Cardiac fibroblast (primary cell): Measurements from ENCODE around the gene GTF2H2C_2.
A peak's percentile ranks its signal among the peaks of the same experiment; 100 is the strongest.
"Not testable (repeated sequence)": the region's sequence is repeated elsewhere in the genome, so short reads cannot be mapped to it uniquely, and the experiment has no call there.

ENCODE experiments used
- DNase-seq, 2 donors: peaks; one replicate each; pipeline versions ENCODE4 v3.0.0 to v3.0.0-alpha.2; 2010; ENCODE audit warnings: low read depth in 2 of 2
- H3K4me3 ChIP-seq, 2 donors: replicated peaks in 1 of 2; 1 replicate in 1 of 2; 2 replicates in 1 of 2; pipeline ENCODE4 v1.5.1; 2011; ENCODE audit warnings: low read depth in 2 of 2, low read length in 2 of 2, mild to moderate bottlenecking in 2 of 2, moderate library complexity in 1 of 2

Gene GTF2H2C_2

DNA sequence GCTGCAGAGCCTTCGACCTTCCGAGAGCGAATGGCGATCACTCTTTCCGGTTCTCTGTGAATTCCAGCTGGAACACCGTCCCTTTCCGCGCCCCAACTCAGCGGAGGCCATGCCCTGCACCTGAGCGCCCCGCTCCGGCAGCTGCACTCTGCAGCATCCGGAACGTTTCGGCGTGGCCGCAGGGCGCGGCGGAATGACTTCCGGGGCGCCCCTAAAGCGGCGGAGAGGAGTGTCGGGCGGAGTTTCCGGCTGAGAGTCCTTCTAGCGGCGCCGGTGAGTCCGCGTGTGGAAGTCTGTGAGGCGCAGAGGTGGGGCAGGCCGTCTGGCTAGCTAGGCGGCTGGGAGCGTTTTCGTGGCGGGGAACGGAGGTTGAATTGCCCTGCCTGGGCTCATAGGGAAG, at the start of gene GTF2H2C_2:
TSS of gene GTF2H2C_2 (plus strand) at position 252 of the 400 bp plus-strand sequence.
- not testable (repeated sequence) for DNase-seq, H3K4me3 ChIP-seq

GRCh38 chr5:70400984-70401686, 14.0 kb upstream of the GTF2H2C_2 start:
- H3K4me3 ChIP-seq: peak overlapping the region in 1 of 2 donors; percentile 37
- peak in 1 of 2 donors; percentile 0 for DNase-seq

GRCh38 chr5:70421322-70421721, 6.2 kb downstream of the GTF2H2C_2 start:
- H3K4me3 ChIP-seq, DNase-seq: not testable (repeated sequence)

DNA sequence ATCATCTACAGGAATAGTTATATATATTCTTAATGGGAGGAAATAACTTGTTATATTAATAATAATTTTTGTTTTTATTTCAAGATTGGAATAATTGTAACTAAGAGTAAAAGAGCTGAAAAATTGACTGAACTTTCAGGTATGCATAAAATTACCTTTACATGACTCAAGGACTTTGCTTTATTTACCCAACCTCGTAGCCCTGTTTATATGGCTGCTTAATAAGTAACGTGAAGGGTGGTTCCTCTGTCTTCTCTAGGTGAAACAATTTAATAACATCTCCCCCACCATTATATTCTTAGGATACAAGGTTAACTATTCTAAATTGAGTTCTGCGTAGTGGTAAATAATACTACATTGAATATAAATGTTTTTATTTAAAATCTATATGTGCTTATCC, 8.0 kb downstream of the GTF2H2C_2 start:
- not testable (repeated sequence) for DNase-seq, H3K4me3 ChIP-seq

GRCh38 chr5:70438518-70438917, 23.4 kb downstream of the GTF2H2C_2 start:
- DNase-seq, H3K4me3 ChIP-seq: not testable (repeated sequence)

- DNase-seq, H3K4me3 ChIP-seq: not testable (repeated sequence)
These were observed 34.4 kb downstream of the GTF2H2C_2 start for GRCh38 chr5:70449565-70449964.

DNA sequence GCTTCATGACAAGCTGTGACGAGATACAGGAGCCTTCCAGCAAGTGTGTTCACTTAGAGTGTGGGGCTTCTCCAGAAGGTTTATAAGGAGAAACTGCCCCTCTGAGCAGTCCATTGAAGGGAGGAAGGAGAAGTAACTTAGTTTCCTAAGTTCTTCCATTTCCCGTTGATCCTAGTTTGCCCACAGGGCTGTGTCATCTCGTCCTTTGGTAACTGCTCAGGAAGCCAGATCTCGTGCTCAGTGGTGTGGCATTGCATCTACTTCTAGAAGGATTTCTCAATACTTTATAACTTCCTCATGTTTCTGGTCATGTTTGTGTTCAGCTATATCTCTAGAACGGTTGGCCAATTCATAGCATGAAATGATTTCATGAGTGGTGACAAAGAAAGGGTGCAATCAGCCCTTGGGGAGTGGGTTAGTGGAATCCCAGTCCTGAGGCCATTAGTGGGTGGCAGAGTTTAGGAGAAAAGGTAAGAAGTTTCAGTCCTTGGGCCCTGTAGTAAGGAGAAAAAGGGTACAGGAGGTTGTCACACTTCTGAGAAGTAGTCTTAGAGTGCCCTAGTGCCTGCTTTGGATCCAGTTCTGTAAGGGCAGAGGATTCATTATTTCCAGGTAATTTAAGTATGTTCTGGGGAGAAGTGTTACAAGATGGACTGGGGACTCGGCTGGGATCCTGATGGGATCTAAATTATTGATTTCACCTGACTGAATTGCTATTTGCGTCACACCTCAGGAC, 36.2 kb downstream of the GTF2H2C_2 start:
- DNase-seq, H3K4me3 ChIP-seq: not testable (repeated sequence)

GRCh38 chr5:70457093-70457492, 41.9 kb downstream of the GTF2H2C_2 start:
- not testable (repeated sequence) for DNase-seq, H3K4me3 ChIP-seq

DNA sequence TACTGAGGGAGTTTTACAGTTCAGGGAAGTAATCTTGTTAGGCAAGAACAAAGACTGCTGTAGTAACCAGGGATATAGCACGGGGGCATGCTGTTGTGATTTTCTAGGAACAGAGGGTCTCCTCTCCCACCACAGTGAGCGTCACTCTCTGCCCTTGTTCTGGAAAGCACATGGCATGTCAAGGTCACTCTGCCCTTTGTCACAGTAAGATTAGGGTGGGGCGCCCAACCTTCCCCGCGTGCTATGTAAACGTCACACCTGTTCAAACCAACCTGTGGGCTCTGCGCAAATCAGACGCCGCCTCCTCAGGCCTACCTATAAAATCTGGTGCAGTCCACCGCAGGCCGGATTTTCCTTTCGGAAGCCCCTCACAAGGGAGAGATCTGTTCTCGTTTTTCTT, 44.0 kb downstream of the GTF2H2C_2 start:
- H3K4me3 ChIP-seq, DNase-seq: not testable (repeated sequence)

GRCh38 chr5:70461984-70462383, 46.8 kb downstream of the GTF2H2C_2 start:
- not testable (repeated sequence) for DNase-seq

DNA sequence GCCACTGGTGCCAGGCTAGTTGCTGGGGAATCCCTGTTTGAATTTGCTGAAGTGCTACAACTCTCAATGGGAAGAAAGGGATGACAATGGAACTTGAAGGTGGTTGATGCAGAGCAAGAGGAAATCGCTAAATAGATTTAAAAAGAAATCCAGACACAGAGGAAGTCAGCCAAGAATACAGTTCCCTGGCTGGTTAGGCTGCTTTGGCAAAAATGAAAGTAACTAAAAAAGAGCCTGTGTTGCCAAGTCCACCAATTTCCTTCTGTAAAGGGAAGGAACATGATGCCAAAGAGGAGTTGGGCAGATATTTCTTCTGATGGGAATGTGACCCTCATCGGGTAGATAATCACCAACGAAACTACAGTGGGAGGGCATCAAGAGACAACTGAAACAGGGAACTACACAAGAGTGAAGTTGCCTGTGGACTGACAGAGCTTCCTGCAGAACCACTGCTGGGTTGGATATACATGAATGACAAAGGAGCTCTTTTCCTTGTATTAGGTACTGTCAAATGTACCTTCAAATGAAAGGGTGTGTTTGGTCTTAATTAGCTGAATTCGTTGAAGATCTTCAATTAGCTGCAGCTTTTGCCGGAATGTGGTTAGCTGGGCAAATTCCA, 49.0 kb downstream of the GTF2H2C_2 start:
- not testable (repeated sequence) for DNase-seq, H3K4me3 ChIP-seq

More at GRCh38 chr5:70461984-70462383, 46.8 kb downstream of the GTF2H2C_2 start:
- H3K4me3 ChIP-seq: not testable (repeated sequence)

DNA sequence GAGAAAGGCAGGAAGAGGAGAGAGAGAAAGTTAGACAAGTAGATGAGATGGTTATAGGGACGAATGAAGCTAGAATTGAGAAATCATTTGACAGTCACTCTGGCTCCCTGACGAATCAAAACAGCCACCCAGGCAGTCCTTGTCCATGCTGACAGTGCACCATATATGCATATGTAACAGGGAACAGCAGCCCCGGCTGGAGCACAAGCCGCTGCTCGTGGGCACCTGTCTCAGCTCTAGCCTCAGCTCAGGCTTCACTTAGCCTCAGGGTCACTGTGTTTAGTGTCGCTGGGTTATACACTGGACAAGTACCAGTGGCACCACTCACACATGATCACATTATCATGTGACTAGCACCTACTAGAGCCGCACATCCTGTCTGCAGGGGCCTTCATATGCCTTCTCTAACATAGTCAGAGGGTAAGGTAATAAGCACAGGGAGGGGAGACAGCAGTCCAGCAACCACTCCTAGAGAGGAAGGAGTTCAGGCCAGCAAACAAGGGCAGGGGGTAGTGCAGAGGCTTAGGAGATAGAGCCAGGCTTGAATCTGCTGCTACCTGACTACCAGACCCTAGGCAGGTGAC, 54.9 kb downstream of the GTF2H2C_2 start:
- DNase-seq: not testable (repeated sequence)

More for the DNA sequence above, 54.9 kb downstream of the GTF2H2C_2 start:
- H3K4me3 ChIP-seq: not testable (repeated sequence)
